Measurements from ENCODE around the gene WDHD1. TPM values are rescaled to one million over a fixed set of nuclear protein-coding genes. Genes with fewer than 3 reads are reported as not detected.

WDHD1 gene
- total RNA-seq, 1 experiment from 2014 or later = 27.5 TPM

DNA sequence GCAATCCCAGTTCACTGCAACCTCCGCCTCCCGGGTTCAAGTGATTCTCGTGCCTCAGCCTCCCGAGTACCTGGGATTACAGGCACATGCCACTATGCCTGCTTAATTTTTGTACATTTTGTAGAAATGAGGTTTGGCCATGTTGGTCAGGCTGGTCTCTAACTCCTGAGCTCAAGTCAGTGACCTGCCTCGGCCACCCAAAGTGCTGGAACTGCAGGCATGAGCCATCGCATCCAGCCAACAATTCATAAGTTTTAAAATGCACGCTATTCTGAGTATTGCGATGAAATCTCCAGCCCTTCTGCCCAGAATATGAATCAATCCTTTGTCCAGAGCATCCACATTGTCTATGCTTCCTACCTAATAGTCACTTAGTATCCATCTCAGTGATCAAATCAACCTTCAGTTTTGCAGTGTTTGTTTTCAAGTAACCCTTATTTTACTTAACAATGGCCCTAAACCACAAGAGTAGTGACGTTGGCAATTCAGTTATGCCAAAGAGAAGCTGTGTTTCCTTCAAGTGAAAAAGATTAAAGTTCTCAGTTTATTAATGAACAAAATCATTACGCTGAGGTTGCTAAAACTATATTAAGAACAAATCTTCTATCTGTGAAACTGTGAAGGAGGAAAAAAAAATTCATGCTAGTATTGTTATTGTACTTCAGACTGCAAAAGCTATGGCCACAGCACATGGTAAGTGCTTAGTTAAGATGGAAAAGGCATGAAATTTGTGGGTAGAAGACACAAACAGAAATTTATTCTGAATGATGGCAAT lies 135.2 kb downstream of the WDHD1 start:
- peaks cover 20% of the 10 kb centered on the region for H3K4me1 Mint-ChIP-seq (ENCODE audit: low read depth, unreplicated experiment)
- H3K36me3 Mint-ChIP-seq (ENCODE audit: insufficient read depth, unreplicated experiment) = no peaks in the 10 kb centered on the region
- CTCF ChIA-PET = no interaction called here
- intact Hi-C loops (cut with micrococcal nuclease; ENCODE audit: unreplicated experiment) = loop anchor here (2.0 kb wide), 1 partner anchor 85 kb away; no protein-coding TSS in a partner anchor
- Histone ChIP-seq H3K36me3 (ENCODE audit: control insufficient read depth, insufficient read depth, low read length) (no peaks in the 10 kb centered on the region), H3K27me3 (replicated peaks; ENCODE audit: control insufficient read depth, insufficient read depth, low read length) (no peaks in the 10 kb centered on the region), H3K4me1 (no peaks in the 10 kb centered on the region), H3K4me3 (ENCODE audit: low read depth, low read length) (no peak overlapping the region), H3K9me3 (no peaks in the 10 kb centered on the region)
- POLR2A ChIA-PET = no interaction called here
- DNase-seq = no peak
- no peaks in the 10 kb centered on the region for H3K27me3 Mint-ChIP-seq (ENCODE audit: insufficient read depth, unreplicated experiment)
- TF ChIP-seq, protein P1, sequence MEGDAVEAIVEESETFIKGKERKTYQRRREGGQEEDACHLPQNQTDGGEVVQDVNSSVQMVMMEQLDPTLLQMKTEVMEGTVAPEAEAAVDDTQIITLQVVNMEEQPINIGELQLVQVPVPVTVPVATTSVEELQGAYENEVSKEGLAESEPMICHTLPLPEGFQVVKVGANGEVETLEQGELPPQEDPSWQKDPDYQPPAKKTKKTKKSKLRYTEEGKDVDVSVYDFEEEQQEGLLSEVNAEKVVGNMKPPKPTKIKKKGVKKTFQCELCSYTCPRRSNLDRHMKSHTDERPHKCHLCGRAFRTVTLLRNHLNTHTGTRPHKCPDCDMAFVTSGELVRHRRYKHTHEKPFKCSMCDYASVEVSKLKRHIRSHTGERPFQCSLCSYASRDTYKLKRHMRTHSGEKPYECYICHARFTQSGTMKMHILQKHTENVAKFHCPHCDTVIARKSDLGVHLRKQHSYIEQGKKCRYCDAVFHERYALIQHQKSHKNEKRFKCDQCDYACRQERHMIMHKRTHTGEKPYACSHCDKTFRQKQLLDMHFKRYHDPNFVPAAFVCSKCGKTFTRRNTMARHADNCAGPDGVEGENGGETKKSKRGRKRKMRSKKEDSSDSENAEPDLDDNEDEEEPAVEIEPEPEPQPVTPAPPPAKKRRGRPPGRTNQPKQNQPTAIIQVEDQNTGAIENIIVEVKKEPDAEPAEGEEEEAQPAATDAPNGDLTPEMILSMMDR (IDR thresholded peaks at IDR 0.05; ENCODE audit: insufficient read depth in 1 of 2, low read depth in 1 of 2, low read length in 1 of 2, severe bottlenecking in 1 of 2, unreplicated experiment in 1 of 2) = no peak
- H3K27ac Mint-ChIP-seq (ENCODE audit: unreplicated experiment) = no peak overlapping the region
- no peaks in the 10 kb centered on the region for H3K9me3 Mint-ChIP-seq (ENCODE audit: unreplicated experiment)
- no peak overlapping the region for H3K4me3 Mint-ChIP-seq (ENCODE audit: unreplicated experiment)
- BruUV-seq (replicated peaks) = no TSS peak

DNA sequence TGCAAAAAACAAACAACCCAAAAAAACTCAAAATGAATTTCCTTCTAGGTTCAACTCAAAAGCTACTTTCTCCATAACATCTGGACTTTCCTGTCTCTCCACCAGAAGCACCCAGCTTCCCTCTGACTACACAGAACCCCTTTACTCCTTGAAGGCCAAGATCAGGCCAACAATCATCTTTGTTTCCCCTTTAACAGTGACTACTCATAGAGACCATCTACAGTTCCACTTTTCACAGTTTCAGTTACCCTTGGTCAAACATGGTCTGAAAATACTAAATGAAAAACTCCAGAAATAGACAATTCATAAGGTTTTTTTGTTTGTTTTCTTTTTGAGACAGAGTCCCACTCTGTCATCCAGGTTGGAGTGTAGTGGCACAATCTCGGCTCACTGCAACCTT lies 136.1 kb downstream of the WDHD1 start:
- TF ChIP-seq, protein P1 (IDR thresholded peaks at IDR 0.05; ENCODE audit: insufficient read depth in 1 of 2, low read depth in 1 of 2, low read length in 1 of 2, severe bottlenecking in 1 of 2, unreplicated experiment in 1 of 2) = no peak
- DNase-seq = no peak
- POLR2A ChIA-PET = interaction anchor here (0.6 kb wide), 1 partner anchor 136 kb away, joined by 3 read pairs; the partner anchor contains the start of genes SOCS4 and WDHD1
- H3K9me3 Mint-ChIP-seq (ENCODE audit: unreplicated experiment) = no peaks in the 10 kb centered on the region
- CTCF ChIA-PET = no interaction called here
- no peaks in the 10 kb centered on the region for H3K4me1 ChIP-seq
- no peaks in the 10 kb centered on the region for H3K36me3 ChIP-seq (ENCODE audit: control insufficient read depth, insufficient read depth, low read length)
- no peak overlapping the region for H3K4me3 Mint-ChIP-seq (ENCODE audit: unreplicated experiment)
- H3K36me3 Mint-ChIP-seq (ENCODE audit: insufficient read depth, unreplicated experiment) = no peaks in the 10 kb centered on the region
- peaks cover 12% of the 10 kb centered on the region for H3K4me1 Mint-ChIP-seq (ENCODE audit: low read depth, unreplicated experiment)
- H3K27me3 ChIP-seq (replicated peaks; ENCODE audit: control insufficient read depth, insufficient read depth, low read length) = no peaks in the 10 kb centered on the region
- H3K9me3 ChIP-seq = no peaks in the 10 kb centered on the region
- no TSS peak for BruUV-seq (replicated peaks)
- no peak overlapping the region for H3K27ac Mint-ChIP-seq (ENCODE audit: unreplicated experiment)
- H3K27me3 Mint-ChIP-seq (ENCODE audit: insufficient read depth, unreplicated experiment) = no peaks in the 10 kb centered on the region
- intact Hi-C loops (cut with micrococcal nuclease; ENCODE audit: unreplicated experiment) = no loop called here
- no peak overlapping the region for H3K4me3 ChIP-seq (ENCODE audit: low read depth, low read length)

GRCh38 chr14:54889919-54890318 lies 137.0 kb downstream of the WDHD1 start:
- H3K4me3 Mint-ChIP-seq (ENCODE audit: unreplicated experiment) = no peak overlapping the region
- POLR2A ChIA-PET = no interaction called here
- no peak for DNase-seq
- H3K27ac Mint-ChIP-seq (ENCODE audit: unreplicated experiment) = no peak overlapping the region
- H3K9me3 ChIP-seq = no peaks in the 10 kb centered on the region
- no peaks in the 10 kb centered on the region for H3K9me3 Mint-ChIP-seq (ENCODE audit: unreplicated experiment)
- H3K27me3 ChIP-seq (replicated peaks; ENCODE audit: control insufficient read depth, insufficient read depth, low read length) = no peaks in the 10 kb centered on the region
- H3K27me3 Mint-ChIP-seq (ENCODE audit: insufficient read depth, unreplicated experiment) = no peaks in the 10 kb centered on the region
- H3K36me3 Mint-ChIP-seq (ENCODE audit: insufficient read depth, unreplicated experiment) = no peaks in the 10 kb centered on the region
- BruUV-seq (replicated peaks) = no TSS peak
- H3K36me3 ChIP-seq (ENCODE audit: control insufficient read depth, insufficient read depth, low read length) = no peaks in the 10 kb centered on the region
- H3K4me1 ChIP-seq = no peaks in the 10 kb centered on the region
- peaks cover 8% of the 10 kb centered on the region for H3K4me1 Mint-ChIP-seq (ENCODE audit: low read depth, unreplicated experiment)
- TF ChIP-seq, protein P1 (IDR thresholded peaks at IDR 0.05; ENCODE audit: insufficient read depth in 1 of 2, low read depth in 1 of 2, low read length in 1 of 2, severe bottlenecking in 1 of 2, unreplicated experiment in 1 of 2) = no peak
- intact Hi-C loops (cut with micrococcal nuclease; ENCODE audit: unreplicated experiment) = no loop called here
- no peak overlapping the region for H3K4me3 ChIP-seq (ENCODE audit: low read depth, low read length)
- CTCF ChIA-PET = no interaction called here

Other genes with a start within 250 kb of the WDHD1 start
- gene GCH1, start 124.3 kb downstream of the WDHD1 start, total RNA-seq (2022) = 16.8 and 17.9 TPM in 2 replicates
- 21.1 and 24.8 TPM in 2 replicates for gene SOCS4, start 137 bp upstream of the WDHD1 start, total RNA-seq (2022)
- 81.8 and 90.8 TPM in 2 replicates for gene MAPK1IP1L, start 24.5 kb upstream of the WDHD1 start, total RNA-seq (2022)
- gene LGALS3, start 102.2 kb upstream of the WDHD1 start, total RNA-seq (2022) = 206 and 246 TPM in 2 replicates
- 49.7 and 54.1 TPM in 2 replicates for gene DLGAP5, start 164.5 kb upstream of the WDHD1 start, total RNA-seq (2022)
- gene FBXO34, start 244.3 kb upstream of the WDHD1 start, total RNA-seq (2022) = 23.7 and 27.3 TPM in 2 replicates